ENCODE results near the gene WDR17. TPM values are rescaled to one million over a fixed set of nuclear protein-coding genes. Genes with fewer than 3 reads are reported as not detected.
"Not testable (repeated sequence)": the region's sequence is repeated elsewhere in the genome, so short reads cannot be mapped to it uniquely, and the experiment has no call there.

The WDR17 gene
- polyA plus RNA-seq, 4 donors: 0.45 to 1.1 TPM; not detected in 2

GRCh38 chr4:176209535-176209934, 143.9 kb downstream of the WDR17 start:
- no peak for DNase-seq
- no peak overlapping the region for H3K4me3 ChIP-seq (ENCODE audit: low read depth in 1 of 3, low read length in 3 of 3)
- H3K27me3 ChIP-seq (ENCODE audit: control insufficient read depth in 3 of 3, insufficient read depth in 3 of 3, low read length in 3 of 3): peaks cover 0 to 6% (median 6%) of the 10 kb centered on the region in 3 donors
- 85 to 93% (median 88%) methylated on average over 4 of the region's 4 CpGs for WGBS, 3 donors
- no peaks in the 10 kb centered on the region for H3K4me1 ChIP-seq (ENCODE audit: control insufficient read depth in 3 of 3, insufficient read depth in 2 of 3, low read depth in 1 of 3, low read length in 2 of 3)
- H3K27ac ChIP-seq (ENCODE audit: low read depth in 1 of 3, low read length in 2 of 3): no peak overlapping the region
- FAIRE-seq: no peak
- no peaks in the 10 kb centered on the region for H3K36me3 ChIP-seq (ENCODE audit: control insufficient read depth in 3 of 3, insufficient read depth in 2 of 3, low read depth in 1 of 3, low read length in 3 of 3)
- peaks cover 0 to 3% of the 10 kb centered on the region in 2 donors for H3K9me3 ChIP-seq (ENCODE audit: control insufficient read depth in 2 of 2, insufficient read depth in 1 of 2, low read depth in 1 of 2, low read length in 1 of 2)

DNA sequence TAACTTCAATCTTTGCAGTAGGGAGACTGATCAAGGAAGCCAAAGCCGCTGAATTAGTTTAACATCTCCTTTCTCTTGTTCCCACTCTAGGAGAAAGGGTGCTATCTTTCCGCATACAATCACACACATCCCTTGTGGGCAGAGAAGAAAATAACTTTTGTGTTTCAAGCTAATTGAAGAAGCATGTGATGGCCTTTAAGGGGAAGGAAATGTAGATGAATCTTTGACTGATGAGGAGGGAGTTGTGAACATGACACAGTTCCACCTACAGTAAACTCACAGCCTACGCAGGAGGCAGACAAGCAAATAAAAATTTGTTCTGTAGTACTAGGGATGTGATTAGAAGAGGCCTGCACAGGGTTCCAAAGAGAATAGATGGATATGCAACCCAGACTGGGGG, 144.5 kb downstream of the WDR17 start:
- H3K27me3 ChIP-seq (ENCODE audit: control insufficient read depth in 3 of 3, insufficient read depth in 3 of 3, low read length in 3 of 3): peaks cover 0 to 6% (median 6%) of the 10 kb centered on the region in 3 donors
- no peaks in the 10 kb centered on the region for H3K4me1 ChIP-seq (ENCODE audit: control insufficient read depth in 3 of 3, insufficient read depth in 2 of 3, low read depth in 1 of 3, low read length in 2 of 3)
- FAIRE-seq: no peak
- no peak for DNase-seq
- H3K36me3 ChIP-seq (ENCODE audit: control insufficient read depth in 3 of 3, insufficient read depth in 2 of 3, low read depth in 1 of 3, low read length in 3 of 3): no peaks in the 10 kb centered on the region
- WGBS, 3 donors: 81 to 83% (median 83%) methylated on average over 3 of the region's 3 CpGs
- no peak overlapping the region for H3K4me3 ChIP-seq (ENCODE audit: low read depth in 1 of 3, low read length in 3 of 3)
- H3K9me3 ChIP-seq (ENCODE audit: control insufficient read depth in 2 of 2, insufficient read depth in 1 of 2, low read depth in 1 of 2, low read length in 1 of 2): peaks cover 0 to 3% of the 10 kb centered on the region in 2 donors
- H3K27ac ChIP-seq (ENCODE audit: low read depth in 1 of 3, low read length in 2 of 3): no peak overlapping the region

GRCh38 chr4:176210579-176211296, 145.1 kb downstream of the WDR17 start:
- DNase-seq (no peak), FAIRE-seq (no peak)
- no peak overlapping the region for H3K4me3 ChIP-seq (ENCODE audit: low read depth in 1 of 3, low read length in 3 of 3)
- H3K4me1 ChIP-seq (ENCODE audit: control insufficient read depth in 3 of 3, insufficient read depth in 2 of 3, low read depth in 1 of 3, low read length in 2 of 3): no peaks in the 10 kb centered on the region
- H3K27me3 ChIP-seq (ENCODE audit: control insufficient read depth in 3 of 3, insufficient read depth in 3 of 3, low read length in 3 of 3): peaks cover 0 to 6% (median 6%) of the 10 kb centered on the region in 3 donors
- 55 to 73% (median 63%) methylated on average over 7 of the region's 7 CpGs for WGBS, 3 donors
- no peak overlapping the region for H3K27ac ChIP-seq (ENCODE audit: low read depth in 1 of 3, low read length in 2 of 3)
- peaks cover 0 to 3% of the 10 kb centered on the region in 2 donors for H3K9me3 ChIP-seq (ENCODE audit: control insufficient read depth in 2 of 2, insufficient read depth in 1 of 2, low read depth in 1 of 2, low read length in 1 of 2)
- no peaks in the 10 kb centered on the region for H3K36me3 ChIP-seq (ENCODE audit: control insufficient read depth in 3 of 3, insufficient read depth in 2 of 3, low read depth in 1 of 3, low read length in 3 of 3)

DNA sequence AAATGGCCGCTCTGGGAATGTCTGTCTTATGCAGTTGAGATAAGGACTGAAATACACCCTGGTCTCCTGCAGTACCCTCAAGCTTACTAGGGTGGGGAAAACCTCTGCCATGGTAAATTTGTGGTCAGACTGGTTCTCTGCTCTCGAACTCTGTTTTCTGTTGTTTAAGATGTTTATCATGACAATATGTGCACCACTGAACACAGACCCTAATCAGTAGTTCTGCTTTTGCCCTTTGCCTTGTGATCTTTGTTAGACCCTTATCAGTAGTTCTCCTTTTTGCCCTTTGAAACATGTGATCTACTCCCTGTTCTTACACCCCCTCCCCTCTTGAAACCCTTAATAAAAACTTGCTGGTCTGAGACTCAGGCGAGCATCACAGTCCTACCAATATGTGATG, 146.7 kb downstream of the WDR17 start:
- H3K27ac ChIP-seq (ENCODE audit: low read depth in 1 of 3, low read length in 2 of 3); FAIRE-seq; H3K4me1 ChIP-seq (ENCODE audit: control insufficient read depth in 3 of 3, insufficient read depth in 2 of 3, low read depth in 1 of 3, low read length in 2 of 3); H3K27me3 ChIP-seq (ENCODE audit: control insufficient read depth in 3 of 3, insufficient read depth in 3 of 3, low read length in 3 of 3); H3K9me3 ChIP-seq (ENCODE audit: control insufficient read depth in 2 of 2, insufficient read depth in 1 of 2, low read depth in 1 of 2, low read length in 1 of 2); H3K36me3 ChIP-seq (ENCODE audit: control insufficient read depth in 3 of 3, insufficient read depth in 2 of 3, low read depth in 1 of 3, low read length in 3 of 3); H3K4me3 ChIP-seq (ENCODE audit: low read depth in 1 of 3, low read length in 3 of 3); DNase-seq: not testable (repeated sequence)
- 53 to 71% (median 66%) methylated on average over 3 of the region's 3 CpGs for WGBS, 3 donors

- WGBS, 3 donors: 69 to 73% (median 73%) methylated on average over 2 of the region's 2 CpGs
Measured at GRCh38 chr4:176217510-176217909, 151.9 kb downstream of the WDR17 start.

GRCh38 chr4:176222149-176222548, 156.5 kb downstream of the WDR17 start:
- FAIRE-seq (no peak), DNase-seq (no peak)
- Histone ChIP-seq H3K27ac (ENCODE audit: low read depth in 1 of 3, low read length in 2 of 3) (no peak overlapping the region), H3K9me3 (ENCODE audit: control insufficient read depth in 2 of 2, insufficient read depth in 1 of 2, low read depth in 1 of 2, low read length in 1 of 2) (no peaks in the 10 kb centered on the region), H3K27me3 (ENCODE audit: control insufficient read depth in 3 of 3, insufficient read depth in 3 of 3, low read length in 3 of 3) (no peaks in the 10 kb centered on the region), H3K36me3 (ENCODE audit: control insufficient read depth in 3 of 3, insufficient read depth in 2 of 3, low read depth in 1 of 3, low read length in 3 of 3) (no peaks in the 10 kb centered on the region), H3K4me3 (ENCODE audit: low read depth in 1 of 3, low read length in 3 of 3) (no peak overlapping the region), H3K4me1 (ENCODE audit: control insufficient read depth in 3 of 3, insufficient read depth in 2 of 3, low read depth in 1 of 3, low read length in 2 of 3) (no peaks in the 10 kb centered on the region)
- 67 to 75% (median 75%) methylated on average over 5 of the region's 5 CpGs for WGBS, 3 donors

More at GRCh38 chr4:176217510-176217909, 151.9 kb downstream of the WDR17 start:
- no peaks in the 10 kb centered on the region for H3K36me3 ChIP-seq (ENCODE audit: control insufficient read depth in 3 of 3, insufficient read depth in 2 of 3, low read depth in 1 of 3, low read length in 3 of 3)
- no peaks in the 10 kb centered on the region for H3K4me1 ChIP-seq (ENCODE audit: control insufficient read depth in 3 of 3, insufficient read depth in 2 of 3, low read depth in 1 of 3, low read length in 2 of 3)
- FAIRE-seq (no peak), DNase-seq (no peak)
- H3K27ac ChIP-seq (ENCODE audit: low read depth in 1 of 3, low read length in 2 of 3): no peak overlapping the region
- no peaks in the 10 kb centered on the region for H3K27me3 ChIP-seq (ENCODE audit: control insufficient read depth in 3 of 3, insufficient read depth in 3 of 3, low read length in 3 of 3)
- no peak overlapping the region for H3K4me3 ChIP-seq (ENCODE audit: low read depth in 1 of 3, low read length in 3 of 3)
- H3K9me3 ChIP-seq (ENCODE audit: control insufficient read depth in 2 of 2, insufficient read depth in 1 of 2, low read depth in 1 of 2, low read length in 1 of 2): no peaks in the 10 kb centered on the region

GRCh38 chr4:176223561-176223960, 157.9 kb downstream of the WDR17 start:
- DNase-seq (no peak), FAIRE-seq (no peak)
- H3K36me3 ChIP-seq (ENCODE audit: control insufficient read depth in 3 of 3, insufficient read depth in 2 of 3, low read depth in 1 of 3, low read length in 3 of 3): no peaks in the 10 kb centered on the region
- no peaks in the 10 kb centered on the region for H3K9me3 ChIP-seq (ENCODE audit: control insufficient read depth in 2 of 2, insufficient read depth in 1 of 2, low read depth in 1 of 2, low read length in 1 of 2)
- WGBS, 3 donors: 69 to 79% (median 76%) methylated on average over 2 of the region's 2 CpGs
- no peaks in the 10 kb centered on the region for H3K4me1 ChIP-seq (ENCODE audit: control insufficient read depth in 3 of 3, insufficient read depth in 2 of 3, low read depth in 1 of 3, low read length in 2 of 3)
- no peak overlapping the region for H3K27ac ChIP-seq (ENCODE audit: low read depth in 1 of 3, low read length in 2 of 3)
- H3K27me3 ChIP-seq (ENCODE audit: control insufficient read depth in 3 of 3, insufficient read depth in 3 of 3, low read length in 3 of 3): no peaks in the 10 kb centered on the region
- H3K4me3 ChIP-seq (ENCODE audit: low read depth in 1 of 3, low read length in 3 of 3): no peak overlapping the region

GRCh38 chr4:176226736-176227135, 161.1 kb downstream of the WDR17 start:
- Histone ChIP-seq H3K36me3 (ENCODE audit: control insufficient read depth in 3 of 3, insufficient read depth in 2 of 3, low read depth in 1 of 3, low read length in 3 of 3) (no peaks in the 10 kb centered on the region), H3K4me3 (ENCODE audit: low read depth in 1 of 3, low read length in 3 of 3) (no peak overlapping the region), H3K27me3 (ENCODE audit: control insufficient read depth in 3 of 3, insufficient read depth in 3 of 3, low read length in 3 of 3) (no peaks in the 10 kb centered on the region), H3K4me1 (ENCODE audit: control insufficient read depth in 3 of 3, insufficient read depth in 2 of 3, low read depth in 1 of 3, low read length in 2 of 3) (no peaks in the 10 kb centered on the region), H3K27ac (ENCODE audit: low read depth in 1 of 3, low read length in 2 of 3) (no peak overlapping the region), H3K9me3 (ENCODE audit: control insufficient read depth in 2 of 2, insufficient read depth in 1 of 2, low read depth in 1 of 2, low read length in 1 of 2) (no peaks in the 10 kb centered on the region)
- DNase-seq: no peak
- no peak for FAIRE-seq
- WGBS, 3 donors: 57 to 77% (median 62%) methylated on average over 5 of the region's 5 CpGs

DNA sequence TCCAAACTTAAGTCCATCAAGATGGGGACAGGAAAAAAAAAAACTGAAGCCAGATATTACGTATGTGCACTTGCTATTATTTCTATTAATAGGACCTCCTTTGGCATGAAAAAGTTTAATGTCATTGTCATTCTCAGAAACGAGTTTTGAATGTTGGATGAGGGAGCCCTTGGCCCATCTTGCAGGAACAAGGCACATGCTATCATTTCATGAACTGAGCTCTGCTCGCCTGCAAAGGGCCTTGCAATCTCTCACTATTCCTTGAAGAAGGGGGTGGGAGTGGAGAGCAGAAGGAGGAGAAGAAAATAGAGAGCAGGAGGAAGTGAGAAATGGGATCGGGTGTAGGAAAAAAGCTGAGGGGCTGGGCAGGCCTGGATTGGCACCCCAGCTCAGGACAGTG, 164.0 kb downstream of the WDR17 start:
- WGBS, 3 donors: 61 to 65% (median 63%) methylated on average over 4 of the region's 4 CpGs
- no peak overlapping the region for H3K4me3 ChIP-seq (ENCODE audit: low read depth in 1 of 3, low read length in 3 of 3)
- H3K9me3 ChIP-seq (ENCODE audit: control insufficient read depth in 2 of 2, insufficient read depth in 1 of 2, low read depth in 1 of 2, low read length in 1 of 2): no peaks in the 10 kb centered on the region
- no peaks in the 10 kb centered on the region for H3K27me3 ChIP-seq (ENCODE audit: control insufficient read depth in 3 of 3, insufficient read depth in 3 of 3, low read length in 3 of 3)
- FAIRE-seq (no peak), DNase-seq (no peak)
- no peak overlapping the region for H3K27ac ChIP-seq (ENCODE audit: low read depth in 1 of 3, low read length in 2 of 3)
- H3K36me3 ChIP-seq (ENCODE audit: control insufficient read depth in 3 of 3, insufficient read depth in 2 of 3, low read depth in 1 of 3, low read length in 3 of 3): no peaks in the 10 kb centered on the region
- no peaks in the 10 kb centered on the region for H3K4me1 ChIP-seq (ENCODE audit: control insufficient read depth in 3 of 3, insufficient read depth in 2 of 3, low read depth in 1 of 3, low read length in 2 of 3)

Data from small intestine (tissue), 7 donors.